PC-9 (cell line): Measurements from ENCODE around the gene NCOA3. TPM values are rescaled to one million over a fixed set of nuclear protein-coding genes. Genes with fewer than 3 reads are reported as not detected.
A peak's percentile ranks its signal among the peaks of the same experiment; 100 is the strongest.

ENCODE experiments used
- BruUV-seq: library from RNA; stranded (reverse); fragments of 400-500 nt; replicated peaks from 2 replicates; lab custom pipeline; 2021; lab: Mats Ljungman, UMichigan
- CTCF ChIA-PET: fragments of 300-600 bp; sonication (Branson Sonifier 250); formaldehyde crosslinking; loops from one replicate; lab custom pipeline; 2022; ENCODE audit warnings: antibody characterized with exemption; lab: Charles Lee
- POLR2A ChIA-PET: fragments of 300-600 bp; sonication (Branson Sonifier 250); formaldehyde crosslinking; loops from one replicate; lab custom pipeline; 2022; ENCODE audit warnings: antibody characterized with exemption; ENCODE audit not compliant: unreplicated experiment; lab: Charles Lee
- DNase-seq, 2 experiments: peaks; one replicate each; pipeline versions ENCODE4 v3.0.0 to v3.0.0-alpha.2; 2015 to 2022; ENCODE audit warnings: mixed read lengths in 1 of 2
- H2AFZ ChIP-seq: fragments of 200-600 bp; sonication (generic); 2 replicates; pipeline ENCODE4 v1.8.1; 2017; ENCODE audit warnings: antibody characterized with exemption
- H3F3A ChIP-seq: fragments of 200-600 bp; sonication (generic); 2 replicates; pipeline ENCODE4 v1.8.1; 2017; ENCODE audit warnings: antibody characterized with exemption, mild to moderate bottlenecking, low read depth; ENCODE audit not compliant: insufficient read depth
- H3K27ac ChIP-seq: fragments of 200-600 bp; sonication (generic); 2 replicates; pipeline ENCODE4 v1.6.1; 2016; ENCODE audit warnings: mixed run types
- H3K27me3 ChIP-seq: fragments of 200-600 bp; sonication (generic); 2 replicates; pipeline ENCODE4 v1.6.1; 2016; ENCODE audit warnings: low read depth, mixed run types; ENCODE audit not compliant: insufficient read depth
- H3K36me3 ChIP-seq: fragments of 200-600 bp; sonication (generic); 2 replicates; pipeline ENCODE4 v1.6.1; 2016; ENCODE audit warnings: low read depth, mixed run types
- H3K4me1 ChIP-seq: fragments of 200-600 bp; sonication (generic); replicated peaks from 2 replicates; pipeline ENCODE4 v1.6.1; 2016; ENCODE audit warnings: mixed run types; ENCODE audit not compliant: insufficient read depth
- H3K4me2 ChIP-seq: fragments of 200-600 bp; sonication (generic); 2 replicates; pipeline ENCODE4 v1.6.1; 2017; ENCODE audit warnings: mixed run types
- H3K4me3 ChIP-seq: fragments of 200-600 bp; sonication (generic); 2 replicates; pipeline ENCODE4 v1.6.1; 2016; ENCODE audit warnings: mixed run types
- H3K79me2 ChIP-seq: fragments of 200-600 bp; sonication (generic); 2 replicates; pipeline ENCODE4 v1.6.1; 2017; ENCODE audit warnings: low read depth, mixed run types
- H3K9me2 ChIP-seq: fragments of 200-600 bp; sonication (generic); 2 replicates; pipeline ENCODE4 v1.8.1; 2017; ENCODE audit warnings: mild to moderate bottlenecking; ENCODE audit not compliant: insufficient read depth
- H3K9me3 ChIP-seq: fragments of 200-600 bp; sonication (generic); 2 replicates; pipeline ENCODE4 v1.8.1; 2016; ENCODE audit warnings: low read depth; ENCODE audit not compliant: insufficient read depth
- H4K20me1 ChIP-seq: fragments of 200-600 bp; sonication (generic); 2 replicates; pipeline ENCODE4 v1.8.1; 2017; ENCODE audit not compliant: insufficient read depth
- EZH2 ChIP-seq: fragments of 200-600 bp; sonication (generic); IDR thresholded peaks from 2 replicates; pipeline ENCODE4 v1.8.0; 2017; ENCODE audit warnings: antibody characterized with exemption, low read depth
- intact Hi-C: fragments of 100-400 bp; cut with micrococcal nuclease; formaldehyde crosslinking; loops from one replicate; pipeline ENCODE4 v1.10.0; 2022; ENCODE audit not compliant: unreplicated experiment
- total RNA-seq: library from RNA; stranded (reverse); gene quantifications from 2 replicates; pipeline ENCODE4 v1.2.3, GENCODE V29; 2021
- TF ChIP-seq, protein P1 (sequence below): fragments of 200-600 bp; sonication (generic); conservative IDR thresholded peaks from 2 replicates; pipeline ENCODE4 v1.6.1; 2017; ENCODE audit warnings: mixed run types, antibody characterized with exemption, mild to moderate bottlenecking, moderate library complexity

Gene NCOA3
- total RNA-seq, 1 experiment from 2014 or later = 78.0 TPM

DNA sequence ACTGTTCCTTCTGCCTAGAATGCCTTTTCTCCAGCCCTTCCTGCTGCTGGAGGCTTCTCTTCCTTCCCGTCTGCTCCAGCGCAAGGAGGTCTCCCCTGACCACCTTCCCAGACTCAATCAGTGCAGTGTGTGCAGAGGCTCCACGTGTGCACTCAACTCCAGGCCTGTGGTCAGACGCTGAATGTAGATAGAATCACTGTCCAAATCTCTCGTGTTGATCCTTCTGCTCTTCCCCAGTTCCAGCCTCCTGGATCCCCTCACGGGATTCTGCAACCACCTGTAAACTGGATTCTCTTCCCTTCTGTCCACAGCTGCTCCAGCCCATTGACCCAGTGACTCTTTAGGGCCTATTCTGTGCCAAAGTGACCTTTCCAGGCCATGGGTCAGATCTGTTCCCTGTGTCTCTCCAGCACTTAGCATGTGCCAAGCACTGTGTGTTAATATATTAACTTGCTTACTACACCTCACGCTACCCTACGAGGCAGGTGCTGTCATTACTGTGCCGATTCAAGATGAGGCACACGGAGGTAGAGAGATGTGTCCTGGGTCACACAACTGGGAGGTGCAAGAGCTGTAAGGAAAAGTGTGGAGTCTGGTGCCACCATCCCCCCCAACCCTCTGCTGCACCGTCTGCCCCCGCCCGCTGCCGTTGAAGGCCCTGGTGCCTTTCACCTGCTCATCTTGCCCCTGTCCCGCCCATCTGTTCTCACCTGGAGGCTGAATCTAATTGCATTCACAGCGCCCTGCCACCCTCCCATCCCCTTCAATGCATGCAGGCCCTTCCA, 171.4 kb downstream of the NCOA3 start:
- Histone ChIP-seq H4K20me1 (peaks cover 42% of the 10 kb centered on the region), H2AFZ (no peak overlapping the region), H3K27me3 (no peaks in the 10 kb centered on the region), H3K79me2 (peaks cover 19% of the 10 kb centered on the region; the same call in 1 of the 2 replicates), H3K9me2 (no peaks in the 10 kb centered on the region), H3K4me3 (no peak overlapping the region), H3K4me1 (no peaks in the 10 kb centered on the region), H3F3A (peaks cover 92% of the 10 kb centered on the region), H3K4me2 (no peak overlapping the region), H3K36me3 (peaks cover 79% of the 10 kb centered on the region), H3K9me3 (no peaks in the 10 kb centered on the region), H3K27ac (no peak overlapping the region)
- no peak for DNase-seq
- ChIA-PET CTCF (no interaction called here), POLR2A (no interaction called here)
- BruUV-seq = no TSS peak
- TF ChIP-seq EZH2 = no peak
- TF ChIP-seq, protein P1, sequence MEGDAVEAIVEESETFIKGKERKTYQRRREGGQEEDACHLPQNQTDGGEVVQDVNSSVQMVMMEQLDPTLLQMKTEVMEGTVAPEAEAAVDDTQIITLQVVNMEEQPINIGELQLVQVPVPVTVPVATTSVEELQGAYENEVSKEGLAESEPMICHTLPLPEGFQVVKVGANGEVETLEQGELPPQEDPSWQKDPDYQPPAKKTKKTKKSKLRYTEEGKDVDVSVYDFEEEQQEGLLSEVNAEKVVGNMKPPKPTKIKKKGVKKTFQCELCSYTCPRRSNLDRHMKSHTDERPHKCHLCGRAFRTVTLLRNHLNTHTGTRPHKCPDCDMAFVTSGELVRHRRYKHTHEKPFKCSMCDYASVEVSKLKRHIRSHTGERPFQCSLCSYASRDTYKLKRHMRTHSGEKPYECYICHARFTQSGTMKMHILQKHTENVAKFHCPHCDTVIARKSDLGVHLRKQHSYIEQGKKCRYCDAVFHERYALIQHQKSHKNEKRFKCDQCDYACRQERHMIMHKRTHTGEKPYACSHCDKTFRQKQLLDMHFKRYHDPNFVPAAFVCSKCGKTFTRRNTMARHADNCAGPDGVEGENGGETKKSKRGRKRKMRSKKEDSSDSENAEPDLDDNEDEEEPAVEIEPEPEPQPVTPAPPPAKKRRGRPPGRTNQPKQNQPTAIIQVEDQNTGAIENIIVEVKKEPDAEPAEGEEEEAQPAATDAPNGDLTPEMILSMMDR = no peak
- intact Hi-C loops = no loop called here

DNA sequence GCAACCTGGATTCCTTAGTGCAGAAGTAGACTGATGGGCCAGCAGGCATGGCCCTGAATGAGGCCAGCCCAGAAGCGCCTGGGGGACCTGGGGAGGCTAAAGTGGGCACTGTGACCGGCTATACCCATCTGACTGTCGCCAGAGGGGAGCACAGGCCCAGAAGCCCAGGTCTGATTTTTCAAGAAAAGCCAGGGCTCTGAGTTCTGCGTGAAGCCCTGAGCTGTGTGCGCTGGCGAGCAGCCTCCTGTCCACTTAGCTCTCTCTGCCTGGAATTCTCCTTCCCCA, 171.9 kb downstream of the NCOA3 start:
- no peak for DNase-seq
- H3K27ac ChIP-seq = 0 out of 2 replicates have a peak overlapping the region, but pooled peaks have one; percentile 3
- H2AFZ ChIP-seq = no peak overlapping the region
- no TSS peak for BruUV-seq
- H3K4me1 ChIP-seq = no peaks in the 10 kb centered on the region
- H3K9me2 ChIP-seq = no peaks in the 10 kb centered on the region
- H3K27me3 ChIP-seq = no peaks in the 10 kb centered on the region
- CTCF ChIA-PET = no interaction called here
- H3F3A ChIP-seq = peaks cover 93% of the 10 kb centered on the region
- peaks cover 48% of the 10 kb centered on the region for H4K20me1 ChIP-seq
- POLR2A ChIA-PET = no interaction called here
- no peak overlapping the region for H3K4me3 ChIP-seq
- no peak overlapping the region for H3K4me2 ChIP-seq
- intact Hi-C loops = no loop called here
- TF ChIP-seq EZH2 = no peak
- TF ChIP-seq, protein P1 = no peak
- H3K79me2 ChIP-seq = peaks cover 19% of the 10 kb centered on the region; the same call in 1 of the 2 replicates
- H3K9me3 ChIP-seq = no peaks in the 10 kb centered on the region
- peaks cover 80% of the 10 kb centered on the region for H3K36me3 ChIP-seq

DNA sequence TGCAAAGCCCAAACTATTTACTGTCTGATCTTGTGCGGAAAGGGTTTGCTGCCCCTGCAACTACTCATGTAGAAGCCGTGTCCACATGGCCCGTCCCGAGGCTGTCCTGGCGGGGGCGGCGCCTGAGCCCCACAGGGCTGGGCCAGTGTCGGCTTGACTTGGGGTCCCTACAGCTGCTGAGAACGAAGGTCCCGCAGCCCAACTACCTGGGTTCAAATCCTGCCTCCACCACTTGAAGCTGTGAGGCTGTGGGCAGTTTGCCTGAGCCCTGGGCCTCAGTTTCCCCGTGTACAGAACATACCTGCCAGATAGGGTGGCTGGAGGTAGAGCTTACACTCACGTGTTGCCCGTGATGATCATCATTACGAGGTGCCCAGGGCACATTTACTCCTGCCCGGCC, 172.5 kb downstream of the NCOA3 start:
- TF ChIP-seq, protein P1 = no peak
- no peak for TF ChIP-seq EZH2
- POLR2A ChIA-PET = no interaction called here
- DNase-seq = no peak
- Histone ChIP-seq H3K4me2 (no peak overlapping the region), H3K9me3 (no peaks in the 10 kb centered on the region), H3K27ac (no peak overlapping the region), H3F3A (peaks cover 93% of the 10 kb centered on the region), H3K4me3 (no peak overlapping the region), H3K4me1 (no peaks in the 10 kb centered on the region), H3K27me3 (no peaks in the 10 kb centered on the region), H4K20me1 (peaks cover 49% of the 10 kb centered on the region), H3K79me2 (peaks cover 19% of the 10 kb centered on the region; the same call in 1 of the 2 replicates), H3K9me2 (no peaks in the 10 kb centered on the region), H3K36me3 (peaks cover 76% of the 10 kb centered on the region), H2AFZ (no peak overlapping the region)
- CTCF ChIA-PET = no interaction called here
- intact Hi-C loops = no loop called here
- no TSS peak for BruUV-seq
